Measurements from ENCODE around the gene ZNF775.

Gene ZNF775

GRCh38 chr7:150444674-150445365 lies 65.7 kb downstream of the ZNF775 start:
- no peak for DNase-seq

- DNase-seq = peak; percentile 61
These were observed 67.3 kb downstream of the ZNF775 start for GRCh38 chr7:150446288-150446938.

Measured in CD4-positive, alpha-beta T cell treated with Interleukin-4 for 4 hours (primary cell).